GM12801 (cell line): ENCODE data around the gene ALK.

ENCODE experiments used
- TF ChIP-seq, protein P1 (sequence below): IDR thresholded peaks from one replicate; pipeline ENCODE4 v1.5.1; 2011; ENCODE audit warnings: control low read depth; ENCODE audit not compliant: insufficient read length; ENCODE audit errors: extremely low read depth

Gene ALK

GRCh38 chr2:29731948-29732347 is 189.4 kb downstream of the ALK start:
- TF ChIP-seq, protein P1, sequence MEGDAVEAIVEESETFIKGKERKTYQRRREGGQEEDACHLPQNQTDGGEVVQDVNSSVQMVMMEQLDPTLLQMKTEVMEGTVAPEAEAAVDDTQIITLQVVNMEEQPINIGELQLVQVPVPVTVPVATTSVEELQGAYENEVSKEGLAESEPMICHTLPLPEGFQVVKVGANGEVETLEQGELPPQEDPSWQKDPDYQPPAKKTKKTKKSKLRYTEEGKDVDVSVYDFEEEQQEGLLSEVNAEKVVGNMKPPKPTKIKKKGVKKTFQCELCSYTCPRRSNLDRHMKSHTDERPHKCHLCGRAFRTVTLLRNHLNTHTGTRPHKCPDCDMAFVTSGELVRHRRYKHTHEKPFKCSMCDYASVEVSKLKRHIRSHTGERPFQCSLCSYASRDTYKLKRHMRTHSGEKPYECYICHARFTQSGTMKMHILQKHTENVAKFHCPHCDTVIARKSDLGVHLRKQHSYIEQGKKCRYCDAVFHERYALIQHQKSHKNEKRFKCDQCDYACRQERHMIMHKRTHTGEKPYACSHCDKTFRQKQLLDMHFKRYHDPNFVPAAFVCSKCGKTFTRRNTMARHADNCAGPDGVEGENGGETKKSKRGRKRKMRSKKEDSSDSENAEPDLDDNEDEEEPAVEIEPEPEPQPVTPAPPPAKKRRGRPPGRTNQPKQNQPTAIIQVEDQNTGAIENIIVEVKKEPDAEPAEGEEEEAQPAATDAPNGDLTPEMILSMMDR, result no peak

- TF ChIP-seq, protein P1, result no peak
Measured at GRCh38 chr2:29729932-29730331, 191.5 kb downstream of the ALK start.

DNA sequence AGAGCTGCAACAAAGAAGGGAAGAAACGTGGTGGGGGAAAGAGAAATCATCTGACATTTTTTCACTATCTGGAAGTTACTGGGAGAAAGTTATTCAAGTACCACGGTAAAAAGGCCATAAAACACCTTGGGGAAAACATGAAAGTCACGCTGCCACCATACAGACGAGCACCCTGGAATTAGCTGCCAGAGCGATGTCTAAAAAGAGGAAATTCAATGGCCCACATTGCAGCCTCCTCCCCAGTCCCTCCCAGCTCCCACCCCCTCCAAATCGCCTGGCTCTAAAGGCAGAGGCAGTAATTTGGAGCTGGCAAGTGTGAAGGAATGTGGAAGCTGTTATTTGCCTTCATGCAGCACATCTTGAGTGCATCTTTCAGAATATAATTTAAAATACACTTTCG is 192.0 kb downstream of the ALK start:
- TF ChIP-seq, protein P1, result no peak

DNA sequence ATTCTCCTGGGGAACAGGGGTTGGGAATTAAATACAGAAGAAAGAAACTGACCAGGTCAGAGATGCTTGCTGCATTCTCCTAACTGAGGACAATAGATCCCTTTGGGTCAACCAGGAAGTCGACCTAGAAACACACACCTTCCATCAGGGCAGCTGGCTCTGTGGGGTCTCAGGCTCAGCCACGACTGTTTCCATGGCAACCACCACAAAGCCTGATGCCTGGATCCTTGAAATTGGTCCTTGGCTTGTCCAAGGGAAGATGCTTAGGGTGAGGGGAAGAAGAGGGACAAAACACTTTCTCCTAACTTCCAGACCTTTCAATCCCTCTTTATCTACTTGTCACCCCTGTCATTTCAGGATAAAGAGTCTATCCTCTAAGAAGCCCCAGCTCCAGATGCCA is 194.4 kb downstream of the ALK start:
- TF ChIP-seq, protein P1, result no peak

DNA sequence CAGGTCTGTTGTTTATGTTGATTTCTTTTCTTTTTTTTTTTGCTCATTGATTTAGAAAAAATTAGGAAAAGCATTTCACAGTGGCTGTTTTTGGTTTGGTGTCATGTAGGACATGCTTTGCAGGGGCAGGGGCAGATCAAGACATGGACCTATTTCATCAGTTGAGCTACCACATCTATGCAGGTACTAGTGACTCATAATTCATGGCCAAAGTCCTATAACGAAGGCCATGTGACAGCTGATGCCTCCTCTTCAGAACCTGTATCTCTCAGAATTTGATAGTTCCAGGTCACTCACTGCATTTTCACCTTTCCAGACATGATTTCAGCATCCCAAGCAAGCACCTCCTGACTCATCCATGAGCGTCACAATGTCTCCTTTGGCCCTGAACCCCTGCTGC is 195.8 kb downstream of the ALK start:
- TF ChIP-seq, protein P1, result no peak

- TF ChIP-seq, protein P1, result no peak
Measured at GRCh38 chr2:29724282-29724681, 197.1 kb downstream of the ALK start.

- TF ChIP-seq, protein P1, result no peak
Measured at GRCh38 chr2:29723255-29724001, 198.0 kb downstream of the ALK start.
